Measurements from ENCODE around the gene ASRGL1.

The ASRGL1 gene

DNA sequence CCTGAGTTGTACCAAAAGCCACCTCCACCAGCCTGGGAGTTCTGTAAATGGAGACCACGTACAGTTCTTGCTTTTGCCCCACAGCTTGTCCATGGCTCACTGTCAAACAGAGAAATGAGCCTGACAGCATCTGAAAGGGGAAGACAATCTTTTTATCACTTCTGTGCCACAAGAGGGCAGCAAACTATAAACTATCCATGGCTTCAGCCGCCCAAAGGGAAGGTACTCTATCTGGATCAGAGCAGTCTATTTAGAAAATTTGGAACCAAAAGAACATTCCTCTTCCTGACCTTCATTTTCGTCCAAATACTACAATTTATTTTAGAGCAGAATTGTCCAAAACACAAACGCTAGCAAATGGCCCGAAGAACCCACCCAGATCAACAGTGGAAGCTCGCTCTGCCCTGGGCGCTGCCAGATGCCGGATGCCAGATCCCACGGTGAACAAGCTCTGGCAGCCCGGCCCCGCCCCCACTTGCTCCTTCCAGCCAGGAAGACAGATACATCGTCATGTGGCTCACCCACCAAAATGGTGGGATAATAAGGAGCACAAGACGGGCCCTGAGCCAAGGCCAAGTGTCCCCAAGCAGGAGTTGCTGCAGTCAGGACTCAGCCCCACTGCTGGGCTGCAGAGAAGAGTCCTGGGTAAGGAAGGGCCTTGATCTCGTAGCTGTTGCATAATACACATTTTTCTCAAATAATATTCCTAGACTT is 57.7 kb downstream of the ASRGL1 start:
- Histone ChIP-seq H4K8ac (ENCODE audit: low read depth, low read length) (peak overlapping the region; percentile 50), H3K27ac (ENCODE audit: low read depth, low read length) (peak overlapping the region; percentile 47), H2BK5ac (ENCODE audit: low read depth, low read length, poor library complexity) (peak overlapping the region; percentile 35), H3K14ac (ENCODE audit: low read length) (peak overlapping the region; percentile 82), H3K4ac (ENCODE audit: low read depth, low read length) (no peak overlapping the region), H2AFZ (ENCODE audit: insufficient read depth, low read length, poor library complexity) (no peak overlapping the region), H2AK5ac (ENCODE audit: low read length) (no peak overlapping the region), H3K9me3 (ENCODE audit: insufficient read depth, low read depth, low read length) (no peaks in the 10 kb centered on the region), H2BK120ac (ENCODE audit: insufficient read depth, low read length, poor library complexity) (peak overlapping the region; percentile 82), H3K79me1 (ENCODE audit: low read length) (peaks cover 22% of the 10 kb centered on the region), H3K23ac (ENCODE audit: low read length) (no peak overlapping the region), H3K36me3 (ENCODE audit: control insufficient read depth in 1 of 2, insufficient read depth in 2 of 2, low read length in 2 of 2) (no peaks in the 10 kb centered on the region), H3K4me2 (ENCODE audit: low read length) (peak overlapping the region; percentile 53), H3K18ac (ENCODE audit: low read length) (peak overlapping the region; percentile 63), H4K12ac (ENCODE audit: low read depth, low read length) (no peak overlapping the region), H3K27me3 (ENCODE audit: insufficient read depth, low read length) (no peaks in the 10 kb centered on the region), H2BK12ac (ENCODE audit: low read length) (peak overlapping the region; percentile 67), H3K9ac (ENCODE audit: low read length) (no peak overlapping the region), H3K4me1 (ENCODE audit: control insufficient read depth in 1 of 2, insufficient read depth in 2 of 2, low read length in 2 of 2) (peaks cover 19 to 28% of the 10 kb centered on the region in 2 experiments), H3K79me2 (ENCODE audit: control insufficient read depth, insufficient read depth, low read length, poor library complexity) (peaks cover 6% of the 10 kb centered on the region), H3K4me3 (ENCODE audit: low read depth, low read length) (no peak overlapping the region), H4K91ac (ENCODE audit: low read depth, low read length) (peak overlapping the region; percentile 83)
- DNase-seq = peak; percentile 27 to 89
- WGBS (ENCODE audit: extremely low coverage, insufficient coverage, insufficient read length) = no CpG with 5 or more reads among the region's 14 CpGs

DNA sequence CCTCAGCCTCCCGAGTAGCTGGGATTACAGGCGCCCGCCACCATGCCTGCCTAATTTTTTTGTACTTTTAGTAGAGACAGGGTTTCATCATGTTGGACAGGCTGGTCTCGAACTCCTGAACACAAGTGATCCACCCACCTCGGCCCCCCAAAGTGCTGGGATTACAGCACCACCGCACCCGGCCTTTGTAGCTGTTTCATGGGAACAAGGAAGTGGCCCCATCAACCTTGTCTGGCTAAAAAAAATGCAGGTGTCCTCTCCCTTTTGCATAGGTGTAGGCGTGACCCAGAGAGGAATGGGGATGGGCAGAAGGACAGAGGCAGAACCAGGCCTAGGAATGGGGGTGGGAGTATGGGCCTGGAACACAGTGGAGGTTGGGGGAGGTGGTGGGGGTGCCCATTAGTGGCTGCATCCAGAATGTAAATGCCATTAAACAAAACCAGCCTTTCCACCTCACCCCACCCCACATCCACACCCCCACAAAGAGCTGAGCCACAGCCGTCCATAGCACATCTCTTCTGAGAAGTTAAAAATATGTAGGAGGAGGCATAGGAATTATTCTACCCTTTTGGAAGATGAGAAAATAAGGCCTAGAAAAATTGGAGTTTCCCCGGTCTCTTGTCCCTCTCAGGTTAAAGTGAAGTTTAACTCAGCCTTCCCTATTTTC is 58.8 kb downstream of the ASRGL1 start:
- Histone ChIP-seq H3K79me1 (ENCODE audit: low read length) (peaks cover 26% of the 10 kb centered on the region), H4K12ac (ENCODE audit: low read depth, low read length) (no peak overlapping the region), H4K8ac (ENCODE audit: low read depth, low read length) (no peak overlapping the region), H2BK12ac (ENCODE audit: low read length) (peak overlapping the region; percentile 6), H2AFZ (ENCODE audit: insufficient read depth, low read length, poor library complexity) (no peak overlapping the region), H3K9me3 (ENCODE audit: insufficient read depth, low read depth, low read length) (no peaks in the 10 kb centered on the region), H3K79me2 (ENCODE audit: control insufficient read depth, insufficient read depth, low read length, poor library complexity) (peaks cover 6% of the 10 kb centered on the region), H3K36me3 (ENCODE audit: control insufficient read depth in 1 of 2, insufficient read depth in 2 of 2, low read length in 2 of 2) (no peaks in the 10 kb centered on the region), H2BK120ac (ENCODE audit: insufficient read depth, low read length, poor library complexity) (no peak overlapping the region), H3K27me3 (ENCODE audit: insufficient read depth, low read length) (no peaks in the 10 kb centered on the region), H3K9ac (ENCODE audit: low read length) (no peak overlapping the region), H3K23ac (ENCODE audit: low read length) (no peak overlapping the region), H3K14ac (ENCODE audit: low read length) (no peak overlapping the region), H3K18ac (ENCODE audit: low read length) (no peak overlapping the region), H3K4ac (ENCODE audit: low read depth, low read length) (no peak overlapping the region), H3K4me3 (ENCODE audit: low read depth, low read length) (no peak overlapping the region), H3K4me1 (ENCODE audit: control insufficient read depth in 1 of 2, insufficient read depth in 2 of 2, low read length in 2 of 2) (peaks cover 29 to 39% of the 10 kb centered on the region in 2 experiments), H3K27ac (ENCODE audit: low read depth, low read length) (peak overlapping the region; percentile 48), H2AK5ac (ENCODE audit: low read length) (no peak overlapping the region), H3K4me2 (ENCODE audit: low read length) (no peak overlapping the region), H2BK5ac (ENCODE audit: low read depth, low read length, poor library complexity) (no peak overlapping the region), H4K91ac (ENCODE audit: low read depth, low read length) (peak overlapping the region; percentile 30)
- no CpG with 5 or more reads among the region's 10 CpGs for WGBS (ENCODE audit: extremely low coverage, insufficient coverage, insufficient read length)
- no peak for DNase-seq

- H4K8ac ChIP-seq (ENCODE audit: low read depth, low read length) = peak overlapping the region; percentile 55
- peak overlapping the region; percentile 98 for H4K91ac ChIP-seq (ENCODE audit: low read depth, low read length)
- H3K79me2 ChIP-seq (ENCODE audit: control insufficient read depth, insufficient read depth, low read length, poor library complexity) = peaks cover 6% of the 10 kb centered on the region
- no peaks in the 10 kb centered on the region for H3K36me3 ChIP-seq (ENCODE audit: control insufficient read depth in 1 of 2, insufficient read depth in 2 of 2, low read length in 2 of 2)
- peak overlapping the region; percentile 43 for H3K18ac ChIP-seq (ENCODE audit: low read length)
- peak overlapping the region; percentile 3 for H2AFZ ChIP-seq (ENCODE audit: insufficient read depth, low read length, poor library complexity)
- H2AK5ac ChIP-seq (ENCODE audit: low read length) = peak overlapping the region; percentile 94
- peak; percentile 57 to 72 for DNase-seq
- H3K4me1 ChIP-seq (ENCODE audit: control insufficient read depth in 1 of 2, insufficient read depth in 2 of 2, low read length in 2 of 2) = peaks cover 37 to 47% of the 10 kb centered on the region in 2 experiments
- peak overlapping the region; percentile 91 for H2BK120ac ChIP-seq (ENCODE audit: insufficient read depth, low read length, poor library complexity)
- peak overlapping the region; percentile 70 for H3K4ac ChIP-seq (ENCODE audit: low read depth, low read length)
- no peak overlapping the region for H3K23ac ChIP-seq (ENCODE audit: low read length)
- H3K4me2 ChIP-seq (ENCODE audit: low read length) = peak overlapping the region; percentile 11
- peak overlapping the region; percentile 80 for H3K27ac ChIP-seq (ENCODE audit: low read depth, low read length)
- H3K27me3 ChIP-seq (ENCODE audit: insufficient read depth, low read length) = no peaks in the 10 kb centered on the region
- H2BK5ac ChIP-seq (ENCODE audit: low read depth, low read length, poor library complexity) = peak overlapping the region; percentile 87
- H4K12ac ChIP-seq (ENCODE audit: low read depth, low read length) = peak overlapping the region; percentile 5
- peak overlapping the region; percentile 18 for H3K14ac ChIP-seq (ENCODE audit: low read length)
- no peak overlapping the region for H3K9ac ChIP-seq (ENCODE audit: low read length)
- peaks cover 37% of the 10 kb centered on the region for H3K79me1 ChIP-seq (ENCODE audit: low read length)
- H3K4me3 ChIP-seq (ENCODE audit: low read depth, low read length) = no peak overlapping the region
- no peaks in the 10 kb centered on the region for H3K9me3 ChIP-seq (ENCODE audit: insufficient read depth, low read depth, low read length)
- H2BK12ac ChIP-seq (ENCODE audit: low read length) = peak overlapping the region; percentile 96
- WGBS (ENCODE audit: extremely low coverage, insufficient coverage, insufficient read length) = no CpG with 5 or more reads among the region's 22 CpGs
These were observed 61.1 kb downstream of the ASRGL1 start for GRCh38 chr11:62398011-62398994.

All from trophoblast cell (in vitro differentiated cells and primary cell).